ENCODE results near the gene CHRD.
"Not testable (repeated sequence)": the region's sequence is repeated elsewhere in the genome, so short reads cannot be mapped to it uniquely, and the experiment has no call there.

Gene CHRD

DNA sequence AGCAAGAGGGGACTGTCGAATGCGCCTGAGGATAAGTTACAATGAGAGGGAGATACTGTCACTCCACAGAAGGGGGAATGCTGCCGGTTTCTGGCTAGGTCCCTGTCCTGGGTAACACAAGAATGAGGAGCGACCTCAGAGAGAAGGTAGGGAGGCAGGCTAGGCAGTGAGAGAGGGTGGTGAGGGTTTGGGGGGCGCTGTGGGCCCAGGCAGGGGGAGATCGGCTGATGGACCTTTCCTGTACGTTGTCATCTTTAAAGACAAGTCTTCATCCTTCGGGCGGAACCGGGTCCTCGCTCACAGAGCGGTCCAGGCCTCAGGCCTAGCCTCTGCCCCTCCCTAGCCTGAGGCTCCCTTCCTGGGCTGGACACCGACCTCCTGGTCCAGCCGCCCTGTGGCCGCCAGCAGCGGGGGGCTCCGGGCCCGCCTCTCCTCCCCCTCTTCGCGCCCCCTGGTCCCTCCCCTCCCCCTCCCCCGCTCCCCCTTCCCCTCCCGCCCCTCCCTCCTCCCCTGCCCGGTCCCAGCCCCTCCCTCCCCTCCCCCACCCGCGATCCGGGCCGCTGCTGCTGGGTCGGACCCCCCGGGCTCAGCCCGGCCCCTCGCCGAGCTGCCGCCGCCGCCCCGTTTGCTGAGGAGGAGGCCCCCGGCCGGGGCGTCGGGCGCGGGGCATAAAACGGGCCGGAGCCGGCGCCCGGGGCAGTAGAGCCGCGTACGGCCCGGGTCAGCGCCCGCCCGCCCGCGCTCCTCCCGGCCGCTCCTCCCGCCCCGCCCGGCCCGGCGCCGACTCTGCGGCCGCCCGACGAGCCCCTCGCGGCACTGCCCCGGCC is at the start of gene CHRD:
Gene CHRD (plus strand): TSS at position 697 of the 827 bp plus-strand sequence. CDS start 265 bp downstream, outside the sequence.
- TF ChIP-seq POLR2A (IDR thresholded peaks at IDR 0.05; ENCODE audit: low read depth, low read length), result no peak
- FAIRE-seq, result no peak
- no peak for DNase-seq (ENCODE audit: insufficient read length, low spot score)

DNA sequence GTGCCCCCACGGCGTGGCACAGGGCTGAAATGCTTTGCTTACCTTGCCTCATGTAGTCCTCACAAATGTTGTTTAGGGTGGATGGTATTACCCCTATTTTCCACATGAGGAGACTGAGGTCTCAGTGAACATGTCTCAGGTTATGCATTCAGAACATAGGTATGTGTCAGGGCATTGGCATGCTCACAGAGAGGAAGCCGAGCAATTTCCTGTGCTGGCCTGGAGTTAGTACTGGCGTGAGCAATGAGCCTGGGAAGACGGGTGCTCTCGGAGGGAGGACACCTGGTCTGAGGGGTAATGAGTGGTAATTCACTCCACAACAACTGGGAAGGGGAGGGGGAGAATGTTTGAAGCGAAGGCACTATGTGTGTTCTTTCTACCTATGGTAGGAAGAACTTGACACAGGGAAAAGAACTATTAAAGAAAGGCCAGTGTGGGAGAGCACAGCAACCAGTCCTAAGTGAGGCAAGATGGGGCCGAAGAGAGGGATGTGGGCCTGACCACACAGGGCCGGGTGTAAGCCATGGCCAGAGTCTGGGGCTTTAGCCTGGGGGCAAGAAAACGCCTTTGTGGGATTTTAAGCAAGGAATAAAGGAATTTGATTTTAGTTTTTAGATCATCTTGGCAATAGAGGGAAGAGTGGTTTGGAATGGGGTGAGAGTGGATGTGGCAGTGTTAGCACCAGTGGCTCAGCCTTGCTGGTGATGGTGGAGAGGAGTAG is 47.3 kb upstream of the CHRD start:
- no peak for TF ChIP-seq POLR2A (IDR thresholded peaks at IDR 0.05; ENCODE audit: low read depth, low read length)
- DNase-seq (ENCODE audit: insufficient read length, low spot score) (peak; percentile 88), FAIRE-seq (peak; percentile 88)

DNA sequence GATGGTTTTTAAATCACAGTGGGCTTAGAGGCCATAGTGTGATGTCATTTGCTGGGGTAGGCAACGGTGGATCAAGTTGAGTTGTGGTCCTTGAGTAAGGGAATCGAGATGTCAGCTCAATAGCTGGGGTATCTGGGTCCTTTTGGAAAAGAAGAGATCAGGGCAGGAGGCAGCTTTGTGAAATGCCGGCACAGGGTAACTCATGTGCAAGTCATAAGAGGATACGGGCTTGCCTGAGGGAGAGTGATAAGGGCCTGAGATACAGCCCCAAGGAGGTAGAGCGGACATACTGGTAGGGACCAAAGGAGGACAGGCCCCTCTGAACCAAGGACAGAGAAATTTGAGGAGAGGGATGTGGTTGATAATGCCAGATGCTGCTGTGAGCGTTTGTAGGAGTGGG is 46.7 kb upstream of the CHRD start:
- no peak for TF ChIP-seq POLR2A (IDR thresholded peaks at IDR 0.05; ENCODE audit: low read depth, low read length)
- DNase-seq (ENCODE audit: insufficient read length, low spot score) (no peak), FAIRE-seq (no peak)

DNA sequence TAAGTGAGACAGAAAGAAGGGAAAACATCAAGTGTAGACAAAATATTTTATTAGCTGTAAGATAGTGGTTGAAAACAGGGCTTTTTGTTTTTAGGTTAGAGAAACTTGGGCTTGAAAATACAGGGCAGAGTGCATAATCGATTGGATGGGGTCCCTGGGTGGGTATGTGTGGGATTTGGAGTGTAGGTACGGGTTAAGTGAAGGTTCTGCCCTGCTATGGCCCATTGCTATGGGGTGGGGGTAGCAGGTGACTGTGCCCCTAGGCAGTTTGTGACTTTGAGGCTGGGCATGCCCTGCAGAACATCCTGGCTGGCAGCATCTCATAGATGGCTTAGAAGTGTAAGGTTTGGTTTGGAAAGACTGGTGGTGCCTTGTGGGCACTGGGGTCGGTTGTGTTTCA is 46.2 kb upstream of the CHRD start:
- DNase-seq (ENCODE audit: insufficient read length, low spot score) (no peak), FAIRE-seq (no peak)
- no peak for TF ChIP-seq POLR2A (IDR thresholded peaks at IDR 0.05; ENCODE audit: low read depth, low read length)

DNA sequence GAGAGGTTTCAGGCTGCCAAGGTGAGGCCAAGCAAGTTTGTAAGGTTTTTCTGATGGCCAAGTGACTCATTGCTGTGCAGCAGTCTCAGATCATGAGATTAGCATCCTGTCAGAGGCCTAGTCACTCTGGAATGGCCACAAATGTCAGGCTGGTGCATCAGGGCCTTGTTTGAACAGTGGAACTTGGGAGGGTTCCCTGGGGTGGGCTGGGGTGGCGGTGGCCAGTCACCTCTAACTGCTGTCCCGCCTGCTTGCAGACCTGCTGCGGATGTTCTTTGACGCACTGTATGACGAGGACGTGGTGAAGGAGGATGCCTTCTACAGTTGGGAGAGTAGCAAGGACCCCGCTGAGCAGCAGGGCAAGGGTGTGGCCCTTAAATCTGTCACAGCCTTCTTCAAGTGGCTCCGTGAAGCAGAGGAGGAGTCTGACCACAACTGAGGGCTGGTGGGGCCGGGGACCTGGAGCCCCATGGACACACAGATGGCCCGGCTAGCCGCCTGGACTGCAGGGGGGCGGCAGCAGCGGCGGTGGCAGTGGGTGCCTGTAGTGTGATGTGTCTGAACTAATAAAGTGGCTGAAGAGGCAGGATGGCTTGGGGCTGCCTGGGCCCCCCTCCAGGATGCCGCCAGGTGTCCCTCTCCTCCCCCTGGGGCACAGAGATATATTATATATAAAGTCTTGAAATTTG is 45.2 kb upstream of the CHRD start:
- TF ChIP-seq POLR2A (IDR thresholded peaks at IDR 0.05; ENCODE audit: low read depth, low read length), result no peak
- FAIRE-seq, result peak; percentile 62
- peak; percentile 84 for DNase-seq (ENCODE audit: insufficient read length, low spot score)

DNA sequence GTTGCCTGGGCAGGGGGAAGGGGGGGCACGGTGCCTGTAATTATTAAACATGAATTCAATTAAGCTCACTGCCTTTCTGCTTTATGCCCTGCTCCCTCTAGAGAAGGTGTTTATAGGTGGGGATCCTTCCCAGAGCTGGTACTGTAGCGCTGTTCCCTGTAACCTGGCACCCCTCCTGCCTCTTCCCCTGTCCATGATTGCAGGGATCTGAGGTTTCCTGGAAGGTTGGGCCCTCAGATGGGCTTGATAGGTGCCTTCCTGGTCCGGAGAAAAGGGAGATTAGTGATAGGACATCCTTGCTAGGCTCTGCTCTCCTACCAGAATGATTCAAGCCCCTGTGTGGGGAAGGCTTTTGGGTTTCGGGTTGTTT is 44.6 kb upstream of the CHRD start:
- DNase-seq (ENCODE audit: insufficient read length, low spot score) (no peak), FAIRE-seq (no peak)
- no peak for TF ChIP-seq POLR2A (IDR thresholded peaks at IDR 0.05; ENCODE audit: low read depth, low read length)

DNA sequence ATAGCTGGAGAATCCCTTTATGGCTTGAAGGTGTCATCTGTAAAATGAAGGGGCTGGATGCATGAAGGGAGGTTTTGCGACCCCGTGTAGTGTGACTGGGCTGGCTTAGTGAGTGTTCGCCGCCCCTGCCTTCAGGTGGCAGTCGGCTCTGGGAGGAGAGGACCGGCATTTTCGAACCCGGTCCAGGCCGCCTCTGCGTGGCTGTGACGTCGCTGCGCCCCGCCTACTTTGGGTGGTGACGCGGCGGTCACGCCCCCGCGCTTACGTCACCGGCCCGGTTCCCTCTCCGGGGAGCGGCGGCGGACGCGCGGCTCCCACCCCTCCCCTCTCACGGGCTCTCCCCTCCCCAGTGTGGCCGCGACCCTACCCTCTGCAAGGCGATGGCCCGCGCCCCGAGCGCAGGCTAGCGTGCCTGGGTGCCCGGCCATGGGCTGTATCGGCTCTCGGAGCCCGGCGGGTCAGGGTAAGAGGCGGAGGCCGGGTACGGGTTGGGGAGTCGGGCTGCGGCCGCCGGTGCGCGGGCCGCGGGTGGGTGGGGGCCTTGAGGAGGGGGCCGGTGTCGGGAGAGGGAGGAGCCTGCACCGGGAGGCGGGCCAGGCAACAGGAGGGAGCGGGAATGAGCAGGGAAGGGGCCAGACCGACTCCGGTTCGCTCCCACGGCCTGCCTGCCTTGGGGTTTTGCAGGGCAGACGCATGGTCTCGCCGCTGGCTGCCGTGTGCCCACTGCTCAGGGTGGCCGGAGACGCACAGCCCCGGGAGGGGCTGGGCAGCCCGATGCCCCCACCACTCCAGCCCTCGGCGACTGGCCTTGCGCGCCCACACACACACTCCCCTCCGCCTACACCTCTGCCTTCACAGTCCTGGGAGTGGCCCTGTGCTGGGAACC is 44.0 kb upstream of the CHRD start:
- peak; percentile 37; the same call in 1 of the 2 replicates for TF ChIP-seq POLR2A (IDR thresholded peaks at IDR 0.05; ENCODE audit: low read depth, low read length)
- FAIRE-seq, result no peak
- DNase-seq (ENCODE audit: insufficient read length, low spot score), result peak; percentile 80

DNA sequence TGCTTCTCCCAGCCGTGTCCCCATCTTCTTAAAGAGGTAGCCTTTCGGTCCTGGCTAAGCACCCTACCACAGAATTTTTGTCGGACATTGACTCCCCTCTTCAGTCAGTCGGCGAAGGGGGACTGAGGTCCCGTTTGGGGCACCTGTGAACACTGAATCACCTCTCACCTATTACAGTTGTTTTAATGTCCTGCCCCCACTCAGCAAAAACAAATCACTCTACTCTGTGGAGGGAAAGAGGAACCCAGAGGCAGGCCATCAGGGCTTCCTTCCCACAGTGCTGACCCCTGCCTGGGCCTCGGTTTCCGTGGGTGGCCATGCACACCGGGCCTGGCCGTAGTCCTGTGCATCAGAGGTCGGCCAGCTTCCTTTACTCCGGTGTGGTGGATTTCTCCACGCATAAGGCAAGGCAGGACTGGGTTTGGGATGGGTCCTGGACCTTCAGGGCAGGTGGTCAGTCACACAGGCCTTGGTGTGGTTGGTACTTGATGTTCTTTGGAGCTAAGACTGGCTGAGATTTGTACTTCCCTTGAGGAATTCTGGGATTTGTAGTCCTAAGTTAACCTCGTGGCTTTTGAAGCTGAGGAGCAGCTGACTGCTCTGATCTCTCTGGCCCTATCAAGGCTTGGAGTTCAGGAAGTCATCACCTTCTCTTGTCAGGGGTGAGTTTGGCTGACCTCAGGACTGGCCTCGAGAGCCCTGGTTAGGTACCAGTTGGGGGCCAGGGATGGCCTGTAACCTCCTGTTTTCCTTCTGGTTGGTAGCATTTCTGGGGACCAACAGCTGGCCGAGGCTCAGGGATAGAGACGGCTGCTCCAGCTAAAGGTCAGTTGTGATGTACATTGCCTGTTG is 43.1 kb upstream of the CHRD start:
- DNase-seq (ENCODE audit: insufficient read length, low spot score) (no peak), FAIRE-seq (no peak)
- TF ChIP-seq POLR2A (IDR thresholded peaks at IDR 0.05; ENCODE audit: low read depth, low read length), result no peak

DNA sequence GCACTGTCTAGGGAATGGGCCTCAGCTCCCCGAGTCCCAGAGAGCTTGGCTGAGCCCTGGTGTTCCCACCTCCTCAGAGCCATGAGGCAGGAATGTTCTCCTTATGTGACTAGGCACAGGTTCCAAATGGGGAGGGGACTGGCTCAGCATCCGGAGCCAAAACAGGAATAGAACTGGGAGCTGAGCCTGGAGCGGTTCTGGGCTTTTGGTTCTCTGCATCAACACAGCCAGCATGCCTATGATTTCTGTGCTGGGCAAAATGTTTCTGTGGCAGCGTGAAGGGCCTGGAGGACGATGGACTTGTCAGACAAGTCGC is 42.5 kb upstream of the CHRD start, which contains the start of gene FAM131A:
Gene FAM131A (plus strand): TSS at position 202 of the 316 bp plus-strand sequence. CDS start 31 bp downstream, at position 233.
- TF ChIP-seq POLR2A (IDR thresholded peaks at IDR 0.05; ENCODE audit: low read depth, low read length), result no peak
- DNase-seq (ENCODE audit: insufficient read length, low spot score), result no peak
- FAIRE-seq, result no peak

DNA sequence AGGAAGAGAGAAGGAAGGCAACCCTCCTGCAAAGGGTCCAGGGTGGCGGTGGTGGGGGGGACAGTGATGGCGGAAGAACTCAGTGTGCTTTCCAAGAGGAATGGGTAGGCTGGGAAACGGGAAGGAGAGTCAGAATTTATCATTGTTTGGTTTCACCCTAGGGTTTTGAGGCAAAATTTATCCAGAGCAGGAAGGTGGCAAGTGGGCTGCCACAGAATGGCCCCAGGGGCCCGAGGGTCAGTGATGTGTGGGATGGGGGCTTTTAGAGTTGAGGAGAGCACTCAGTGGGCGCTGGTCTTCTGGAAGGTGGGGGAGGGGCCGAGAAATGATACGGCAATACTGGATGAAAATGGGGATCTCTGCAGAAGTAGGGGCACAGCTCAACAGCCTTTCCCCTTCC is 41.9 kb upstream of the CHRD start:
- FAIRE-seq (no peak), DNase-seq (ENCODE audit: insufficient read length, low spot score) (no peak)
- no peak for TF ChIP-seq POLR2A (IDR thresholded peaks at IDR 0.05; ENCODE audit: low read depth, low read length)

DNA sequence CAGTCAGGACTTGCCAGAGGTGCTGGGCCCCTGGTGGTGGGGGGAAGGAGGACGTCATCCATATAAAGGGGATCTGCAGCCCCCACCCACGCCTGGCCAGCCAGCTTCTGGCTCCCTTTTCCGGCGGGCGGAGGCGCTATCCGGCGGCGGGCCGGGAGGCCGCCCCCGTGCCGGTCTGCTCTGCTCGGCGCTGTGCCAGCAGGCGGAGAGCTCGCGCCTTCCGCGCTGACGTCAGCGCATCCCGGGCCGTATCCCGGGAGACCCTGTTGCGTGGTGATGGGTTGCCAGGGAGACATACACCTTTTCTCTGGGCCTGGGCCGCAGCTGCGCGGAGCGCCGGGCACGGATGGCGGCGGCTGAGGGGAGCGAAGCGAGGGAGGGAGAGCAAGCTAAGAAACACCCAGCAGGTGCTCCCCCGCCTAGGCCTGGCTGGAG is 41.3 kb upstream of the CHRD start:
- DNase-seq (ENCODE audit: insufficient read length, low spot score) (no peak), FAIRE-seq (no peak)
- TF ChIP-seq POLR2A (IDR thresholded peaks at IDR 0.05; ENCODE audit: low read depth, low read length), result no peak

DNA sequence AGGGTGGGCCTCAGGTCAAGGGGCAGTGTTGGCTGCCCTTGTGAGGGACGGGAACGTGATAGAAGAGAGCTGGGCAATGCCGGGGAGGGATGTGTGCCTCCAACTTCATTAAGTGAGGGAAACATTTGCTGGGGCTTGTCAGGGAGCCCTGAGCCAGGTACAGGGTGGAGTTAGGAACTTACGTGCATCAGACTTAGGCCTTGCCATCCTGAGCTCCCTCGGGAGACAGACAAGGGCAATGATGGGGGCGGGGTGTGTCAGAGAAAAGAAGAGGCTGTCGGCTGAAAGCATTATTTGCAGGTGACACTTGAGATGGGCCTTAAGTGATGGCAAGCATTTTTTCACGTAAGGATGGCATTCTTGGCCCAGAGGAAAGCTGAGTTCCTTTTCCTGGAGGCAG is 40.9 kb upstream of the CHRD start:
- DNase-seq (ENCODE audit: insufficient read length, low spot score), result no peak
- no peak for FAIRE-seq
- no peak for TF ChIP-seq POLR2A (IDR thresholded peaks at IDR 0.05; ENCODE audit: low read depth, low read length)

DNA sequence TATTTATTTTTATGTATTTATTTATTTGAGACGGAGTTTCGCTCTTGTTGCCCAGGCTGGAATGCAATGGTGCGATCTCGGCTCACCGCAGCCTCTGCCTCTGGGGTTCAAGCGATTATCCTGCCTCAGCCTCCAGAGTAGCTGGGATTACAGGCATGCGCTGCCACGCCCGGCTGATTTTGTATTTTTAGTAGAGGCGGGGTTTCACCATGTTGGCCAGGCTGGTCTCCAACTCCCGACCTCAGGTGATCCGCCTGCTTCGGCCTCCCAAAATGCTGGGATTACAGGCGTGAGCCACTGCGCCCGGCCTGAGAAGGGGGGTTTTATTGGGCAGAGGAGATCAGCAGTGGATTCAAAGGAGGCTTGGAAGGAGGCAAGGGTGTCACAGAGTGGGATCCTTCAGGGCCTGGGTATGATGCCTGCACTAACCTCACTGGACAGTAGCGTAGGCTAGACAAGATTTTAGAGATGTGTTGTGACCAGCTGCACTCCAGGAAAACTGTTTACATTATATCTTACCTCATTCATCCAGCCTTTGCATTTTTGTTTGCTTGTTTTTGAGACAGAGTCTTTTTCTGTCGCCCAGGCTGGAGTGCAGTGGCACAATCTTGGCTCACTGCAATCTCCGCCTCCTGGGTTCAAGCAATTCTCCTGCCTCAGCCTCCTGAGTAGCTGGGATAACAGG is 40.3 kb upstream of the CHRD start:
- FAIRE-seq; DNase-seq (ENCODE audit: insufficient read length, low spot score): not testable (repeated sequence)

All from H54 (cell line).